SK-N-SH treated with all-trans-retinoic acid at 6 μM for 48 hours (cell line): ENCODE data around the gene ATP5F1E.
A peak's percentile ranks its signal among the peaks of the same experiment; 100 is the strongest.

ENCODE experiments used
- ATAC-seq: fragments of 200-7000 bp; cut with Tn5 transposase; 3 replicates; pipeline ENCODE4 v1.9.1; 2020; ENCODE audit warnings: mild to moderate bottlenecking, moderate library complexity
- ARNTL ChIP-seq: fragments of 450-650 bp; formaldehyde crosslinking; IDR thresholded peaks from 2 replicates; pipeline ENCODE4 v1.5.0; 2020; ENCODE audit warnings: low read depth, mild to moderate bottlenecking, moderate library complexity, borderline replicate concordance
- BACH2 ChIP-seq: fragments of 250-450 bp; sonication (Bioruptor Pico); IDR thresholded peaks from 2 replicates; pipeline ENCODE4 v1.9.0; 2021; ENCODE audit warnings: mild to moderate bottlenecking, borderline replicate concordance
- CSDC2 ChIP-seq: fragments of 250-450 bp; sonication (Bioruptor Pico); IDR thresholded peaks from 2 replicates; pipeline ENCODE4 v1.5.0; 2020; ENCODE audit warnings: mild to moderate bottlenecking, moderate library complexity
- ESRRG ChIP-seq: fragments of 250-450 bp; sonication (Bioruptor Pico); IDR thresholded peaks from 2 replicates; pipeline ENCODE4 v1.6.1; 2021; ENCODE audit warnings: mild to moderate bottlenecking
- GLIS3 ChIP-seq: fragments of 250-450 bp; sonication (Bioruptor Pico); IDR thresholded peaks from 2 replicates; pipeline ENCODE4 v1.5.0; 2020; ENCODE audit warnings: mild to moderate bottlenecking, moderate library complexity
- ISL1 ChIP-seq: fragments of 250-450 bp; sonication (Bioruptor Pico); IDR thresholded peaks from 2 replicates; pipeline ENCODE4 v2.1.2; 2022; ENCODE audit warnings: mild to moderate bottlenecking, moderate library complexity
- OSR1 ChIP-seq: fragments of 250-450 bp; sonication (Bioruptor Pico); IDR thresholded peaks from 2 replicates; pipeline ENCODE4 v1.8.0; 2022; ENCODE audit warnings: moderate library complexity, mild to moderate bottlenecking, inconsistent platforms
- POU6F1 ChIP-seq: fragments of 250-450 bp; sonication (Bioruptor Pico); IDR thresholded peaks from 2 replicates; pipeline ENCODE4 v1.8.0; 2021; ENCODE audit warnings: low read depth, mild to moderate bottlenecking, moderate library complexity, borderline replicate concordance
- PPARA ChIP-seq: fragments of 250-450 bp; sonication (Bioruptor Pico); IDR thresholded peaks from 2 replicates; pipeline ENCODE4 v1.5.0; 2020; ENCODE audit warnings: mild to moderate bottlenecking, borderline replicate concordance
- RARB ChIP-seq: fragments of 250-450 bp; sonication (Bioruptor Pico); IDR thresholded peaks from 2 replicates; pipeline ENCODE4 v1.8.0; 2021; ENCODE audit warnings: mild to moderate bottlenecking, moderate library complexity
- SNAI2 ChIP-seq: fragments of 250-450 bp; sonication (Bioruptor Pico); IDR thresholded peaks from 2 replicates; pipeline ENCODE4 v1.5.0; 2020; ENCODE audit warnings: mild to moderate bottlenecking, moderate library complexity
- TCF4 ChIP-seq: fragments of 250-450 bp; sonication (Bioruptor Pico); IDR thresholded peaks from 2 replicates; pipeline ENCODE4 v1.8.0; 2021; ENCODE audit warnings: mild to moderate bottlenecking, moderate library complexity, borderline replicate concordance
- TOX ChIP-seq: fragments of 250-450 bp; sonication (Bioruptor Pico); IDR thresholded peaks from 2 replicates; pipeline ENCODE4 v1.8.0; 2021; ENCODE audit warnings: mild to moderate bottlenecking, moderate library complexity, borderline replicate concordance
- TSHZ2 ChIP-seq: fragments of 250-450 bp; sonication (Bioruptor Pico); IDR thresholded peaks from 2 replicates; pipeline ENCODE4 v1.5.0; 2020; ENCODE audit warnings: mild to moderate bottlenecking, moderate library complexity
- ZC3H10 ChIP-seq: fragments of 250-450 bp; sonication (Bioruptor Pico); IDR thresholded peaks from 2 replicates; pipeline ENCODE4 v1.5.1; 2021; ENCODE audit warnings: mild to moderate bottlenecking, moderate library complexity
- ZFP3 ChIP-seq: fragments of 250-450 bp; sonication (Bioruptor Pico); IDR thresholded peaks from 2 replicates; pipeline ENCODE4 v1.5.0; 2020; ENCODE audit warnings: mild to moderate bottlenecking, moderate library complexity
- ZFP30 ChIP-seq: fragments of 450-650 bp; formaldehyde crosslinking; IDR thresholded peaks from 2 replicates; pipeline ENCODE4 v1.5.0; 2022; ENCODE audit warnings: mild to moderate bottlenecking, moderate library complexity
- ZNF565 ChIP-seq: fragments of 450-650 bp; formaldehyde crosslinking; conservative IDR thresholded peaks from 2 replicates; pipeline ENCODE4 v1.5.0; 2020; ENCODE audit warnings: low read depth, mild to moderate bottlenecking, moderate library complexity
- ZNF70 ChIP-seq: fragments of 450-650 bp; formaldehyde crosslinking; IDR thresholded peaks from 2 replicates; pipeline ENCODE4 v1.5.0; 2020; ENCODE audit warnings: mild to moderate bottlenecking, moderate library complexity
- ZNF8 ChIP-seq: fragments of 450-650 bp; formaldehyde crosslinking; IDR thresholded peaks from 2 replicates; pipeline ENCODE4 v1.5.0; 2020; ENCODE audit warnings: mild to moderate bottlenecking, moderate library complexity
- TF ChIP-seq, protein P1 (sequence below): fragments of 250-450 bp; sonication (Bioruptor Pico); IDR thresholded peaks from 2 replicates; pipeline ENCODE4 v1.8.0; 2020; ENCODE audit warnings: mild to moderate bottlenecking, moderate library complexity, borderline replicate concordance
- TF ChIP-seq, protein P2 (sequence below): fragments of 250-450 bp; sonication (Bioruptor Pico); IDR thresholded peaks from 2 replicates; pipeline ENCODE4 v1.5.1; 2020; ENCODE audit warnings: low read depth, mild to moderate bottlenecking, moderate library complexity

ATP5F1E gene

DNA sequence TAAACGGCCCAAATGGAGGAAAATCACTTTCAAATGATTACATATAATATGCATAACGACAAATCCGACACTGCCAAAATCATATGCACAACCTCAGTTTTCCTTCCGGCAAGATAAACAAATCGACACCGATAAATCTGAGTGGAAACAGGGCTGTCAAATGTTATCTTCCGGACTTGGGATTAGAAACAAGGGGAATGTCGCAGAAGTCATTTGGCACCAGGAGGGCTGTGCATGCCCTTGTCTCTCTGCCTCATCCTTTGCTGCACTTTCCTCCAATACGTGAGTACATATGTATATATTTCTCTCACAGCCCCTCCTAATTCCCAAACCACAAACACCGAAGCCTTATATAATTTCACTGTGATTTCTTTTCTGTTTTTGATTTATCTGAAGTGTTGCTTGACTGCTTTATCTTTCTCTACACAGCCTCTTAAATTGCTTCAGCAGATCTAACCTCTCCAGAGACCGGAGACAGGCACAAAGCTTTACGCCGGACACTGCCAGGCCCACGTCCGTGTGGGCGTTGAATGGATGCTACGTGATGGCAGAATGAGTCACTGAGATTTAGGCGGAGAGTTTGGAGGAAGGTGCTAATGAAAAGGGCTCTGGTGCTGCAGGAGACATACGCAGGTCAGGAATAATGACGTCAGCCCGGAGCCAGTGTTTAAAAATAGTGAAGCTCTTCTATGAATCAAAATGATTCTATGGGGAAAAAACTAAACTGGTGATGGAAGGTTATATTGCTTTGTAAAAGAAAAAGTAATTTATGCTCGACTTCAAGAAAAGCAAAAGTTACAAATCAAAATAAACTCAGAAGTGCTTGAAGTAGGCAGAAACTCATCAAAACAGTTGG is 31.5 kb upstream of the ATP5F1E start (continued):
- TF ChIP-seq ZFP3 (0 out of 2 replicates have a peak, but pooled peaks have one; percentile 13), ZC3H10 (CRISPR knock-in tag) (peak; percentile 68; the same call in 1 of the 2 replicates), SNAI2 (CRISPR knock-in tag) (no peak), ISL1 (CRISPR knock-in tag) (peak; percentile 26), ZNF70 (CRISPR knock-in tag) (no peak), OSR1 (no peak), ZFP30 (CRISPR knock-in tag) (no peak)

DNA sequence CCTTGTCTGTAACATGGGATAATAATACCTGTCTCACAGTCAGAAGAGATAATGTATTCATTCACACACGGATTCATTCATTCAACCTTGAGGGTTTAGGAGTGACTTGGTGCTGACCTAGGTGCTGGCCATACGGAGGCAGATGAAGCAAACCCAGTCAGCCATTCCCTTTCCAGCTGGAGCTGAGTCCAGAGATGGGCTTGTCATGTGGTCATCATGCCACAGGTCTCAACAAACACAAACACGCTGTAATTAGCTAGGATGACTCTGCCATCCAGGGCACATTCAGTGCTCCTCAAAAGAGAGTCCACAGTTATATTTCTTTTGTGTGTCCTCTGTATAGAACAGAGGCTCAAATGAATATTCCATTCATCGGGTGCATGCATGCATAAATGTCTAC is 29.9 kb upstream of the ATP5F1E start:
- ATAC-seq: no peak

GRCh38 chr20:59055302-59055701 is 23.2 kb upstream of the ATP5F1E start:
- TF ChIP-seq OSR1: no peak
- TF ChIP-seq ZFP30 (CRISPR knock-in tag): no peak
- no peak for TF ChIP-seq BACH2 (CRISPR knock-in tag)
- no peak for TF ChIP-seq TSHZ2 (CRISPR knock-in tag)
- TF ChIP-seq GLIS3 (CRISPR knock-in tag): no peak
- no peak for TF ChIP-seq ESRRG
- ATAC-seq: peak; percentile 47; the same call in 1 of the 3 replicates

More for the DNA sequence above, 29.9 kb upstream of the ATP5F1E start:
- no peak for TF ChIP-seq OSR1
- TF ChIP-seq TOX: no peak
- TF ChIP-seq BACH2 (CRISPR knock-in tag): no peak
- no peak for TF ChIP-seq ZFP3
- TF ChIP-seq, protein P1, sequence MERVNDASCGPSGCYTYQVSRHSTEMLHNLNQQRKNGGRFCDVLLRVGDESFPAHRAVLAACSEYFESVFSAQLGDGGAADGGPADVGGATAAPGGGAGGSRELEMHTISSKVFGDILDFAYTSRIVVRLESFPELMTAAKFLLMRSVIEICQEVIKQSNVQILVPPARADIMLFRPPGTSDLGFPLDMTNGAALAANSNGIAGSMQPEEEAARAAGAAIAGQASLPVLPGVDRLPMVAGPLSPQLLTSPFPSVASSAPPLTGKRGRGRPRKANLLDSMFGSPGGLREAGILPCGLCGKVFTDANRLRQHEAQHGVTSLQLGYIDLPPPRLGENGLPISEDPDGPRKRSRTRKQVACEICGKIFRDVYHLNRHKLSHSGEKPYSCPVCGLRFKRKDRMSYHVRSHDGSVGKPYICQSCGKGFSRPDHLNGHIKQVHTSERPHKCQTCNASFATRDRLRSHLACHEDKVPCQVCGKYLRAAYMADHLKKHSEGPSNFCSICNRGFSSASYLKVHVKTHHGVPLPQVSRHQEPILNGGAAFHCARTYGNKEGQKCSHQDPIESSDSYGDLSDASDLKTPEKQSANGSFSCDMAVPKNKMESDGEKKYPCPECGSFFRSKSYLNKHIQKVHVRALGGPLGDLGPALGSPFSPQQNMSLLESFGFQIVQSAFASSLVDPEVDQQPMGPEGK (CRISPR knock-in tag): no peak
- TF ChIP-seq, protein P2, sequence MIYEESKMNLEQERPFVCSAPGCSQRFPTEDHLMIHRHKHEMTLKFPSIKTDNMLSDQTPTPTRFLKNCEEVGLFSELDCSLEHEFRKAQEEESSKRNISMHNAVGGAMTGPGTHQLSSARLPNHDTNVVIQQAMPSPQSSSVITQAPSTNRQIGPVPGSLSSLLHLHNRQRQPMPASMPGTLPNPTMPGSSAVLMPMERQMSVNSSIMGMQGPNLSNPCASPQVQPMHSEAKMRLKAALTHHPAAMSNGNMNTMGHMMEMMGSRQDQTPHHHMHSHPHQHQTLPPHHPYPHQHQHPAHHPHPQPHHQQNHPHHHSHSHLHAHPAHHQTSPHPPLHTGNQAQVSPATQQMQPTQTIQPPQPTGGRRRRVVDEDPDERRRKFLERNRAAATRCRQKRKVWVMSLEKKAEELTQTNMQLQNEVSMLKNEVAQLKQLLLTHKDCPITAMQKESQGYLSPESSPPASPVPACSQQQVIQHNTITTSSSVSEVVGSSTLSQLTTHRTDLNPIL (CRISPR knock-in tag): no peak
- no peak for TF ChIP-seq SNAI2 (CRISPR knock-in tag)
- TF ChIP-seq ESRRG: no peak
- no peak for TF ChIP-seq TCF4 (CRISPR knock-in tag)
- no peak for TF ChIP-seq CSDC2 (CRISPR knock-in tag)
- no peak for TF ChIP-seq ZC3H10 (CRISPR knock-in tag)
- TF ChIP-seq ARNTL: no peak
- TF ChIP-seq RARB (CRISPR knock-in tag): no peak
- no peak for TF ChIP-seq ZNF8 (CRISPR knock-in tag)
- TF ChIP-seq POU6F1: no peak
- no peak for TF ChIP-seq ZNF565
- no peak for TF ChIP-seq ZNF70 (CRISPR knock-in tag)
- no peak for TF ChIP-seq GLIS3 (CRISPR knock-in tag)
- TF ChIP-seq ISL1 (CRISPR knock-in tag): no peak

DNA sequence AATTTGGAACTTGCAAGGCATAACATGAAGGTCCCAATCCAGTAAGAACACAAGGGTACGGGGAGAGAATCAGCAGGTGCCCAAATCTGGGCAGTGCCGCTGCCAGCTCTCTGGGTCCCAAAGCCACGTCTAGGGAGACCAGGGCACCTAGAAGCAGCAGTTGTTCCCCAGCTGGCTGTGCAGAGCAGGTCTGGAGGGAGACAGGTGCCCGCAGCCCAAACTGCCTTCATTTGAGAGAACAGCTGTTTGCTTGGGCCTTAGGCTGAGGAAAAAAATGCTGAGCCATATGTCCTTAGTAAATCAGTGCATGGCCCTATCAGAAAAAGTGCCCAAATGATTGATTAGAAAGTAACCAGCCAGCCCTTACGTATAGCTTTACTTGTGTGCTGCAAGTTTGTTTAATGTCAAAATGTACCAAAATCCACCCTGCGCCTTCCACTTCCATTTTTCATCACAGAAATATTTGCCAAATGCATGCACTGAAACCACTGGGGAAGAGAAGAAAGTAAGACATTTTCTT is 19.6 kb upstream of the ATP5F1E start:
- ATAC-seq: no peak
- no peak for TF ChIP-seq ESRRG
- TF ChIP-seq PPARA (CRISPR knock-in tag): no peak
- TF ChIP-seq ZC3H10 (CRISPR knock-in tag): no peak
- no peak for TF ChIP-seq OSR1
- TF ChIP-seq ZFP30 (CRISPR knock-in tag): no peak
- no peak for TF ChIP-seq GLIS3 (CRISPR knock-in tag)
- no peak for TF ChIP-seq RARB (CRISPR knock-in tag)
- no peak for TF ChIP-seq ZNF8 (CRISPR knock-in tag)
- TF ChIP-seq POU6F1: no peak
- no peak for TF ChIP-seq TOX
